ENCODE results near the gene DFFB.

DNA sequence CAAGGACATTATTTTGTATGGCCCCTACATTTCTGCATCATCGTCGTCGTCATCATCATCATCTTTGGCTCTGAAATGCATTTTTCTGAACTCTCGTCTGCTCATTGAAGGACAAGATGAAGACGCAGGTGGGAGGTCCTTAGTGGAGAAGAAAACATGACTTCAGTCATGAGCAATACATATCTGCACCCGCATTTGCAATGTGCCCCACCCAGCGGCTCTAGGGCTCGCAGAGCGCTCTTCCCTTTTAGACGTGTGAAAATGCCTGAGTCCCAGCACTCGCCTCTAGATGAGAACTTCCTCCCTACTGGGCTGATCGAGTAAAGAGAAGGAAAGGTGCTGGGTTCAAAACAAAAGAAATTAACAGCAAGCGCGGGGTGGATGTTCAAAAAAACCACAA, 32.7 kb downstream of the DFFB start:
- no peak for TF ChIP-seq EP300 (IDR thresholded peaks at IDR 0.05)
- TF ChIP-seq, protein P1, sequence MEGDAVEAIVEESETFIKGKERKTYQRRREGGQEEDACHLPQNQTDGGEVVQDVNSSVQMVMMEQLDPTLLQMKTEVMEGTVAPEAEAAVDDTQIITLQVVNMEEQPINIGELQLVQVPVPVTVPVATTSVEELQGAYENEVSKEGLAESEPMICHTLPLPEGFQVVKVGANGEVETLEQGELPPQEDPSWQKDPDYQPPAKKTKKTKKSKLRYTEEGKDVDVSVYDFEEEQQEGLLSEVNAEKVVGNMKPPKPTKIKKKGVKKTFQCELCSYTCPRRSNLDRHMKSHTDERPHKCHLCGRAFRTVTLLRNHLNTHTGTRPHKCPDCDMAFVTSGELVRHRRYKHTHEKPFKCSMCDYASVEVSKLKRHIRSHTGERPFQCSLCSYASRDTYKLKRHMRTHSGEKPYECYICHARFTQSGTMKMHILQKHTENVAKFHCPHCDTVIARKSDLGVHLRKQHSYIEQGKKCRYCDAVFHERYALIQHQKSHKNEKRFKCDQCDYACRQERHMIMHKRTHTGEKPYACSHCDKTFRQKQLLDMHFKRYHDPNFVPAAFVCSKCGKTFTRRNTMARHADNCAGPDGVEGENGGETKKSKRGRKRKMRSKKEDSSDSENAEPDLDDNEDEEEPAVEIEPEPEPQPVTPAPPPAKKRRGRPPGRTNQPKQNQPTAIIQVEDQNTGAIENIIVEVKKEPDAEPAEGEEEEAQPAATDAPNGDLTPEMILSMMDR (IDR thresholded peaks at IDR 0.05), result no peak
